Hepatocyte (in vitro differentiated cells): Measurements from ENCODE around the gene ZNF860. TPM values are rescaled to one million over a fixed set of nuclear protein-coding genes. Genes with fewer than 3 reads are reported as not detected.

Experiments used
- DNase-seq: peaks from one replicate; pipeline ENCODE4 v3.0.0-alpha.2; 2016; ENCODE audit warnings: low spot score
- H2AFZ ChIP-seq: fragments of 200-600 bp; sonication (generic); 2 replicates; pipeline ENCODE4 v1.6.0; 2016; ENCODE audit warnings: antibody characterized with exemption, mild to moderate bottlenecking
- H3K27ac ChIP-seq: fragments of 200-600 bp; sonication (generic); 2 replicates; pipeline ENCODE4 v1.5.1; 2016; ENCODE audit warnings: mild to moderate bottlenecking
- H3K27me3 ChIP-seq: fragments of 200-600 bp; sonication (generic); 2 replicates; pipeline ENCODE4 v1.6.1; 2016
- H3K36me3 ChIP-seq: fragments of 200-600 bp; sonication (generic); replicated peaks from 2 replicates; pipeline ENCODE4 v1.5.1; 2016; ENCODE audit warnings: low read depth; ENCODE audit not compliant: insufficient read depth
- H3K4me1 ChIP-seq: fragments of 200-600 bp; sonication (generic); 2 replicates; pipeline ENCODE4 v1.5.1; 2016; ENCODE audit warnings: mild to moderate bottlenecking, moderate library complexity; ENCODE audit not compliant: insufficient read depth
- H3K4me2 ChIP-seq: fragments of 200-600 bp; sonication (generic); 2 replicates; pipeline ENCODE4 v1.6.0; 2016
- H3K4me3 ChIP-seq: fragments of 200-600 bp; sonication (generic); 2 replicates; pipeline ENCODE4 v1.5.1; 2016; ENCODE audit warnings: mild to moderate bottlenecking
- H3K79me2 ChIP-seq: fragments of 200-600 bp; sonication (generic); 2 replicates; pipeline ENCODE4 v1.6.0; 2017; ENCODE audit warnings: mild to moderate bottlenecking
- H3K9me2 ChIP-seq: fragments of 200-600 bp; sonication (generic); replicated peaks from 2 replicates; pipeline ENCODE4 v1.6.0; 2017; ENCODE audit warnings: mild to moderate bottlenecking; ENCODE audit not compliant: insufficient read depth
- H3K9me3 ChIP-seq: fragments of 200-600 bp; sonication (generic); 2 replicates; pipeline ENCODE4 v1.5.1; 2016; ENCODE audit warnings: low read depth, mild to moderate bottlenecking
- H4K20me1 ChIP-seq: fragments of 200-600 bp; sonication (generic); 2 replicates; pipeline ENCODE4 v1.6.0; 2016; ENCODE audit warnings: mild to moderate bottlenecking; ENCODE audit not compliant: insufficient read depth, poor library complexity, severe bottlenecking
- EZH2 ChIP-seq: fragments of 200-600 bp; sonication (generic); IDR thresholded peaks from 2 replicates; pipeline ENCODE4 v1.6.1; 2016; ENCODE audit warnings: antibody characterized with exemption, mild to moderate bottlenecking, borderline replicate concordance
- EZH2phosphoT487 ChIP-seq: fragments of 200-600 bp; sonication (generic); IDR thresholded peaks from one replicate; pipeline ENCODE4 v1.6.1; 2018; ENCODE audit warnings: antibody characterized with exemption, mild to moderate bottlenecking, low read depth, moderate library complexity; ENCODE audit not compliant: unreplicated experiment, severe bottlenecking
- WGBS: methylation state at CpG from one replicate; pipeline ENCODE4 v1.1.6; 2016; ENCODE audit warnings: low lambda C conversion rate; ENCODE audit errors: missing lambda C conversion rate; 5-methylcytosine and 5-hydroxymethylcytosine counted together
- polyA plus RNA-seq: library from polyadenylated mRNA; unstranded; fragments of >200 nt; fragmentation: Nextera tagmentation; extraction: Ambion mirVana; gene quantifications from 2 replicates; pipeline ENCODE4 v1.2.1, GENCODE V29; 2016
- total RNA-seq: library from RNA; depleted of rRNA; stranded (reverse); fragments of >200 nt; gene quantifications from 2 replicates; pipeline ENCODE4 v1.2.3, GENCODE V29; 2014
- TF ChIP-seq, protein P1 (sequence below): fragments of 200-600 bp; sonication (generic); IDR thresholded peaks from 2 replicates; pipeline ENCODE4 v1.5.1; 2016; ENCODE audit warnings: antibody characterized with exemption, mild to moderate bottlenecking; ENCODE audit not compliant: poor library complexity

The ZNF860 gene
- total and polyA plus RNA-seq, 2 experiments from 2014 or later, result 0.80 to 1.3 TPM

DNA sequence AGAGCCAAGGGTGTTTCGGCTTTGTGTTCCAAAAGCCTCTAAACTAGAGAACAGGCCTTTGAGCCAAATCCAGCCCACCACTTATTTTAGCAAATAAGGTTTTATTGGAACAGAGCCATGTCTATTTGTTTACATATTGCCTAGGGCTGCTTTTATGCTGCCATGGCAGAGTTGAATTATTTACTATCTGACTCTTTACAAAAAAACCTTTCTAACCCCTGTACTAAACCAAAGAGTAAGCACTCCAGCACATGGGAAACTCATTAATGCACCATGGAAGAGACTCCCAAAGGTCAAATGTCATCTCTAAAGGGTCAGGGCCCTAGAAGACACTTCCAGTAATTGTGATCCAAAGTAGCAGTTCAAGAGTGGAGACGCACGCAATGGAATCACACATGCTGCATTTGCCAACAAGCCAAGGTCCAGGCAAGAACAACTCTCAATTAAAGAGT, 22.8 kb upstream of the ZNF860 start:
- Histone ChIP-seq H3K4me3 (no peak overlapping the region), H3K9me2 (no peaks in the 10 kb centered on the region), H2AFZ (no peak overlapping the region), H3K4me2 (peak overlapping the region; percentile 73), H3K36me3 (no peaks in the 10 kb centered on the region), H3K27ac (peak overlapping the region; percentile 87), H3K9me3 (no peaks in the 10 kb centered on the region), H3K27me3 (no peaks in the 10 kb centered on the region), H4K20me1 (no peaks in the 10 kb centered on the region), H3K4me1 (peaks cover 33% of the 10 kb centered on the region), H3K79me2 (peaks cover 90% of the 10 kb centered on the region)
- 25% methylated on average over 3 of the region's 3 CpGs for WGBS
- peak; percentile 50 for DNase-seq
- TF ChIP-seq, protein P1, sequence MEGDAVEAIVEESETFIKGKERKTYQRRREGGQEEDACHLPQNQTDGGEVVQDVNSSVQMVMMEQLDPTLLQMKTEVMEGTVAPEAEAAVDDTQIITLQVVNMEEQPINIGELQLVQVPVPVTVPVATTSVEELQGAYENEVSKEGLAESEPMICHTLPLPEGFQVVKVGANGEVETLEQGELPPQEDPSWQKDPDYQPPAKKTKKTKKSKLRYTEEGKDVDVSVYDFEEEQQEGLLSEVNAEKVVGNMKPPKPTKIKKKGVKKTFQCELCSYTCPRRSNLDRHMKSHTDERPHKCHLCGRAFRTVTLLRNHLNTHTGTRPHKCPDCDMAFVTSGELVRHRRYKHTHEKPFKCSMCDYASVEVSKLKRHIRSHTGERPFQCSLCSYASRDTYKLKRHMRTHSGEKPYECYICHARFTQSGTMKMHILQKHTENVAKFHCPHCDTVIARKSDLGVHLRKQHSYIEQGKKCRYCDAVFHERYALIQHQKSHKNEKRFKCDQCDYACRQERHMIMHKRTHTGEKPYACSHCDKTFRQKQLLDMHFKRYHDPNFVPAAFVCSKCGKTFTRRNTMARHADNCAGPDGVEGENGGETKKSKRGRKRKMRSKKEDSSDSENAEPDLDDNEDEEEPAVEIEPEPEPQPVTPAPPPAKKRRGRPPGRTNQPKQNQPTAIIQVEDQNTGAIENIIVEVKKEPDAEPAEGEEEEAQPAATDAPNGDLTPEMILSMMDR, result no peak
- no peak for TF ChIP-seq EZH2
- TF ChIP-seq EZH2phosphoT487, result no peak

DNA sequence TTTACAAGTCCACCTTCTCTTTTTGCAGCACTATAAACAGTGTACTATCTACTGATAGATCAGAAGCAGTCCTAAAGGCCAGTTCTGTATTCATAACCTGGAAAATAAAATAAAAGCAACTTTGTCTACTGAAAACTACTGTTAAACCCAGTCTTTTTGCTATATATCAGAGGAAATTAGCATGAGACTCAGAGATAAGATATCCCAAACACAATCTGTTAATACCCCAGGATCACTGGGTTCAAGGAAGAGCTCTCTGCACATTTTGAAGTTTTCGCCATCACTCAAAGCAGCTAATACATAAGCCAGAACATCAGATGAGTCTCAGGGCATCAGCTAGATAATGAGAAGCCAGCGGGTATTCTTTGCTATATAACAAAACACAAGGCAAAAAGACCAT, 22.3 kb upstream of the ZNF860 start:
- Histone ChIP-seq H3K79me2 (peaks cover 90% of the 10 kb centered on the region), H3K4me3 (no peak overlapping the region), H3K27me3 (no peaks in the 10 kb centered on the region), H3K9me2 (no peaks in the 10 kb centered on the region), H3K4me1 (peaks cover 33% of the 10 kb centered on the region), H3K4me2 (peak overlapping the region; percentile 73), H4K20me1 (no peaks in the 10 kb centered on the region), H2AFZ (no peak overlapping the region), H3K9me3 (no peaks in the 10 kb centered on the region), H3K36me3 (no peaks in the 10 kb centered on the region), H3K27ac (peak overlapping the region; percentile 87)
- 52% methylated on average over 2 of the region's 2 CpGs for WGBS
- TF ChIP-seq EZH2 (no peak), EZH2phosphoT487 (no peak)
- TF ChIP-seq, protein P1, result no peak
- DNase-seq, result no peak

DNA sequence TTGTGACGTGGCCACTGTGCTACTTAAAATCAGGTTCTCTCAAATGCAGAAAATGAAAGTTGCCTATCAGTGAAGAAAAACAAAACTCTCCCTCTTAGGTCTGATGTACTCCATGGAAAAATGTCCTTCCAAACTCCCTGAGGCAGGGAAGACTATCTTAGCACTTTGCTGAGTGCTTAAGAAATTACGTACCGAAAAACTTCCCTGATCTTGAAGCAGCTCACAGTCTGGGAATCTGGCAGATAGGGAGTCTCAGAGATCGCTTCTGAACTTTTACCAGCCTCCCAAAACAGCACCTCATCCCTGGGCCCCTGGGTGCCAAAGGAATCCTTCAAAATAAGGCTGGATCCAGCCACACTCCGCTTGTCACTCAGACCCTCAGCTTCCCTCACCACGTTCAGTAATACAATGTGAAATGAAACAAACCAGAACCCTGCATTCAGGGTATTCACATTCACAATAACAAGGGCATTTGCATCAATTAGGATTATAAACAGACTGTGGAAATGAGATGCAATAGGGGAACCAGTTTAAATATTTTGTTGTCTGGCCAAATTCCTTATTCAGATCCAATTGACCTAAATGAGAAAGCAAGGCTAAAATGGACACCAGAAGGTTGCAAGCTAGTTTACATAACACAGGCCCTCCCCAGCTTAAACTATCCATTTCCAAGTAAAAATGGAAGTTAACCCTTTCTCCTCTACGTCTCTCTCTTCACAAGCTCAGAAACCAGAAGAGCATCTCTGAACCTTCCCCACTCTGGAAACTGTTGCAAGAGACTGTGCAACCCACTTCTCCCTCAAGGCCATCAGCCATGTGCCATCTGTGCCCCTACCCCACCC, 21.4 kb upstream of the ZNF860 start:
- WGBS, result 47% methylated on average over 7 of the region's 7 CpGs
- Histone ChIP-seq H3K4me3 (no peak overlapping the region), H3K4me1 (peaks cover 33% of the 10 kb centered on the region), H3K79me2 (peaks cover 92% of the 10 kb centered on the region), H3K4me2 (peak overlapping the region; percentile 73), H3K27ac (peak overlapping the region; percentile 87), H2AFZ (no peak overlapping the region), H3K9me3 (no peaks in the 10 kb centered on the region), H3K27me3 (no peaks in the 10 kb centered on the region), H3K36me3 (no peaks in the 10 kb centered on the region), H4K20me1 (no peaks in the 10 kb centered on the region), H3K9me2 (no peaks in the 10 kb centered on the region)
- TF ChIP-seq EZH2 (no peak), EZH2phosphoT487 (no peak)
- TF ChIP-seq, protein P1, result no peak
- no peak for DNase-seq
